HG02938 (cell line): Measurements from ENCODE around the gene FAM135A.
"Not testable (repeated sequence)": the region's sequence is repeated elsewhere in the genome, so short reads cannot be mapped to it uniquely, and the experiment has no call there.

Experiments used
- ATAC-seq: cut with Tn5 transposase; IDR thresholded peaks from one replicate; pipeline ENCODE4 v1.9.1; 2021; ENCODE audit warnings: mild to moderate bottlenecking, moderate library complexity; ENCODE audit not compliant: unreplicated experiment

Gene FAM135A

GRCh38 chr6:70456735-70457134 lies 43.4 kb downstream of the FAM135A start:
- ATAC-seq, result no peak

- ATAC-seq, result no peak
Observed at GRCh38 chr6:70459235-70459634, 45.9 kb downstream of the FAM135A start.

- ATAC-seq, result not testable (repeated sequence)
Observed at GRCh38 chr6:70459699-70460098, 46.4 kb downstream of the FAM135A start.

- ATAC-seq, result no peak
Observed at GRCh38 chr6:70470016-70470415, 56.7 kb downstream of the FAM135A start.

GRCh38 chr6:70470510-70470909 lies 57.2 kb downstream of the FAM135A start:
- ATAC-seq, result not testable (repeated sequence)

- no peak for ATAC-seq
Observed at GRCh38 chr6:70474751-70475150, 61.4 kb downstream of the FAM135A start.

- ATAC-seq, result no peak
Observed at GRCh38 chr6:70479236-70479635, 65.9 kb downstream of the FAM135A start.

GRCh38 chr6:70486638-70487037 lies 73.3 kb downstream of the FAM135A start:
- not testable (repeated sequence) for ATAC-seq

GRCh38 chr6:70489364-70489763 lies 76.1 kb downstream of the FAM135A start:
- no peak for ATAC-seq

- no peak for ATAC-seq
Observed at GRCh38 chr6:70494833-70495232, 81.5 kb downstream of the FAM135A start.

GRCh38 chr6:70495790-70496189 lies 82.5 kb downstream of the FAM135A start:
- ATAC-seq, result not testable (repeated sequence)

- no peak for ATAC-seq
Observed at GRCh38 chr6:70502484-70502883, 89.2 kb downstream of the FAM135A start.

GRCh38 chr6:70503813-70504465 lies 90.6 kb downstream of the FAM135A start:
- ATAC-seq, result no peak

- no peak for ATAC-seq
Observed at GRCh38 chr6:70506321-70506720, 93.0 kb downstream of the FAM135A start.

GRCh38 chr6:70507161-70507560 lies 93.9 kb downstream of the FAM135A start:
- ATAC-seq, result no peak

- no peak for ATAC-seq
Observed at GRCh38 chr6:70508953-70509352, 95.6 kb downstream of the FAM135A start.

GRCh38 chr6:70510600-70510999 lies 97.3 kb downstream of the FAM135A start:
- ATAC-seq, result no peak

- no peak for ATAC-seq
Observed at GRCh38 chr6:70518723-70519122, 105.4 kb downstream of the FAM135A start.

- no peak for ATAC-seq
Observed at GRCh38 chr6:70520575-70520974, 107.3 kb downstream of the FAM135A start.

- ATAC-seq, result no peak
Observed at GRCh38 chr6:70524721-70525286, 111.5 kb downstream of the FAM135A start.

GRCh38 chr6:70527071-70527737 lies 113.9 kb downstream of the FAM135A start:
- no peak for ATAC-seq

- ATAC-seq, result no peak
Observed at GRCh38 chr6:70530023-70530422, 116.7 kb downstream of the FAM135A start.
